ENCODE results near the gene C1orf50.

The C1orf50 gene

DNA sequence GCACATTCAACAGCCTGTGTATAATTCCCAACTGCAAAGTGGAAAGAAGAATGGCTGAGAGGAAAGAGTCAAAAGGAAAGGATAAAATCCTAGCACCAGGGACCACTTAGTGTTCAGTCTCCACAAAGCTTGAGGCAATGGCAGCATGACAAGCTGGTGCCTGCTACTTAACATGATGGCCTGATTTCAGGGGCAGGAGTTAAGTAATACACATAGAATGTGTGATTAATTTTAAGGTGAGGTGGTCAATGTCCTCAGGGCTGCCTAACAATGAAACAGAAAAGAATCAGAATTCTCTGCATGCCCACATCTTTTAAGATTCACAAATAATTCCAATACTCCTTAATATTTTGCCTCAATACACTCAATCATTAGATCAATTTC, 9.2 kb upstream of the C1orf50 start:
- no peak for DNase-seq (ENCODE audit: extremely low spot score)
- POLR2A ChIA-PET = no interaction called here
- TF ChIP-seq, protein P1, sequence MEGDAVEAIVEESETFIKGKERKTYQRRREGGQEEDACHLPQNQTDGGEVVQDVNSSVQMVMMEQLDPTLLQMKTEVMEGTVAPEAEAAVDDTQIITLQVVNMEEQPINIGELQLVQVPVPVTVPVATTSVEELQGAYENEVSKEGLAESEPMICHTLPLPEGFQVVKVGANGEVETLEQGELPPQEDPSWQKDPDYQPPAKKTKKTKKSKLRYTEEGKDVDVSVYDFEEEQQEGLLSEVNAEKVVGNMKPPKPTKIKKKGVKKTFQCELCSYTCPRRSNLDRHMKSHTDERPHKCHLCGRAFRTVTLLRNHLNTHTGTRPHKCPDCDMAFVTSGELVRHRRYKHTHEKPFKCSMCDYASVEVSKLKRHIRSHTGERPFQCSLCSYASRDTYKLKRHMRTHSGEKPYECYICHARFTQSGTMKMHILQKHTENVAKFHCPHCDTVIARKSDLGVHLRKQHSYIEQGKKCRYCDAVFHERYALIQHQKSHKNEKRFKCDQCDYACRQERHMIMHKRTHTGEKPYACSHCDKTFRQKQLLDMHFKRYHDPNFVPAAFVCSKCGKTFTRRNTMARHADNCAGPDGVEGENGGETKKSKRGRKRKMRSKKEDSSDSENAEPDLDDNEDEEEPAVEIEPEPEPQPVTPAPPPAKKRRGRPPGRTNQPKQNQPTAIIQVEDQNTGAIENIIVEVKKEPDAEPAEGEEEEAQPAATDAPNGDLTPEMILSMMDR (IDR thresholded peaks at IDR 0.05; ENCODE audit: control extremely low read depth, extremely low read depth, low read depth, missing control alignments) = no peak
- CTCF ChIA-PET = interaction anchor here (0.8 to 5.5 kb wide), 8 partner anchors 10 to 584 kb away, joined by 3 to 39 read pairs (median 4); partner anchors contain the start of genes C1orf50 and P3H1

DNA sequence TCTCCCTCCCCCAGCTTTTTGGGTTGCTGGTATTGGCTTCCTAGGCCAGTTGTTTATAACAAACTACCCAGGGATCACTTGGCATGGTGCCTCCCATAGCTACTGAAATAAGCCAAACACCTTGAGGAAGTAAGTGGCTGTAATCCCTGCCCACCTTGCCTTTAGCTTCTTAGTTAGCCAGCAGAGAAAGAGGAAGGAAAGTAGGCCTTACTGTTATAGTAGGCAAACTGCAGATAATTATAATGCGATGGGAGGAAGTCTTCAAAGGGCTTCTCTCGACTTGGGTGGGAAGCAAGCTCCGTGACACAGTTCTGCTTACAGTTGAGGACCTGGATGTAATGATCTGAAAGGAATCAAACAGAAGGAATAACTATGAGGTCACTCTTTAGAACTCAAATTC, 8.4 kb upstream of the C1orf50 start:
- TF ChIP-seq, protein P1 (IDR thresholded peaks at IDR 0.05; ENCODE audit: control extremely low read depth, extremely low read depth, low read depth, missing control alignments) = no peak
- ChIA-PET CTCF (interaction anchor here (2.7 to 5.5 kb wide), 3 partner anchors 10 to 315 kb away, joined by 12 to 39 read pairs (median 35); partner anchors contain the start of genes C1orf50 and P3H1), POLR2A (interaction anchor here (1.1 kb wide), 1 partner anchor 8 kb away, joined by 3 read pairs; the partner anchor contains the start of genes C1orf50 and P3H1)
- DNase-seq (ENCODE audit: extremely low spot score) = no peak

DNA sequence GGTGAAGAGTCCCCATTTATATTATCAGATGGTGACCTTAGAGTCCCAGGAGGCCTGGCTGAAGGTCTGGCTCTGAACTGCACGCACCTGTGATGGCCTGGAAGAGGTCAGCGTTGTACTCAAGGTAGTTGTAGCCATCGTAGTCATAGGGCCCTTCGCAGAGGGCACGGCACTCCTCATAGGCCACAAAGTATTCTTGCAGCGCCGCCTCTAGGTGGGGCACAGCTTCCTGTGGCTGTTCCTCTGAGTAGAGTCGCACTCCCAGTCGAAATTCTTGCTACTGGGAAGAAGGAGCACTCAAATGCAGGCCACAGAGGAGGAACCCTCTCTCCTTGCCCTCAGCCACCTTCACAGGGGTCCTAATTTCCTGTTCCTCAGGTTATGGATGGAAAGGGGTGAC, 7.9 kb upstream of the C1orf50 start:
- DNase-seq (ENCODE audit: extremely low spot score) = no peak
- TF ChIP-seq, protein P1 (IDR thresholded peaks at IDR 0.05; ENCODE audit: control extremely low read depth, extremely low read depth, low read depth, missing control alignments) = no peak
- POLR2A ChIA-PET = interaction anchor here (1.1 kb wide), 1 partner anchor 8 kb away, joined by 3 read pairs; the partner anchor contains the start of genes C1orf50 and P3H1
- CTCF ChIA-PET = interaction anchor here (1.0 to 5.5 kb wide), 4 partner anchors 9 to 314 kb away, joined by 3 to 39 read pairs (median 24); partner anchors contain the start of genes C1orf50 and P3H1

DNA sequence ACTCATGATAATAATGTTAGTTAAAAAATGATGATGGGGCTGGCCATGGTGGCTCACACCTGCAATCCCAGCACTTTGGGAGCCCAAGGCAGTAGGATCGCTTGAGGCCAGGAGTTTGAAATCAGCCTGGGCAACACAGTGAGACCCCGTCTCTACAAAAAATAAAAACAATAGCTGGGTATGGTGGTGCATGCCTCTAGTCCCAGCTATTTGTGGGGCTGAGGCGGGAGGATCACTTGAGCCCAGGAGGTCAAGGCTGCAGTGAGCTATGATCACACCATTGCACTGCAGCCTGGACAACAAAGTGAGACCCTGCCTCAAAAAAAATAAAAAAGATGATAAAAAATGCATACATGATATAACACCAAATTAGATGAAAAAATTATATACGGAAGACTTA, 5.5 kb upstream of the C1orf50 start:
- no peak for DNase-seq (ENCODE audit: extremely low spot score)
- TF ChIP-seq, protein P1 (IDR thresholded peaks at IDR 0.05; ENCODE audit: control extremely low read depth, extremely low read depth, low read depth, missing control alignments) = no peak
- POLR2A ChIA-PET = no interaction called here
- CTCF ChIA-PET = interaction anchor here (1.6 to 5.5 kb wide), 4 partner anchors 9 to 587 kb away, joined by 4 to 35 read pairs (median 10); no protein-coding TSS in a partner anchor

DNA sequence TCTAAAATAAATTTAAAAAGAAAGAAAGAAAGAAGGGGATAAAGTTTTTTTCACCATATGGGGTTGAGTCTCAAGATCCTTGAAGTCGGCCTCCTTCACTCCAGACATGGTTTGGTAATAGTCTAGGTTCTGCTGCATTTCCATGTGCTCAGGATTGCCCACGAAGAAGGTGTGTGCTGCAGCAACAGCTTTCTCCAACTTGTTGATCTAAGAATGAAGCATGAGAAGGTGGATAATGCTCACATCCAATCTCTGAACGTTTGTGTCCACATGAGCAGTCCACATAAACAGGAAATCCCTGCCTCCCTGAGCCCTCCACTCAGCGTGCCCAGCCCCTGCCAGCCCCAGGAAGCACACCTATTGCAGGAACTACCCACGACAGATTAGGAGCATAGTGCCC, 4.8 kb upstream of the C1orf50 start:
- TF ChIP-seq, protein P1 (IDR thresholded peaks at IDR 0.05; ENCODE audit: control extremely low read depth, extremely low read depth, low read depth, missing control alignments) = no peak
- CTCF ChIA-PET = interaction anchor here (1.6 to 3.4 kb wide), 4 partner anchors 10 to 588 kb away, joined by 4 to 14 read pairs (median 6); no protein-coding TSS in a partner anchor

DNA sequence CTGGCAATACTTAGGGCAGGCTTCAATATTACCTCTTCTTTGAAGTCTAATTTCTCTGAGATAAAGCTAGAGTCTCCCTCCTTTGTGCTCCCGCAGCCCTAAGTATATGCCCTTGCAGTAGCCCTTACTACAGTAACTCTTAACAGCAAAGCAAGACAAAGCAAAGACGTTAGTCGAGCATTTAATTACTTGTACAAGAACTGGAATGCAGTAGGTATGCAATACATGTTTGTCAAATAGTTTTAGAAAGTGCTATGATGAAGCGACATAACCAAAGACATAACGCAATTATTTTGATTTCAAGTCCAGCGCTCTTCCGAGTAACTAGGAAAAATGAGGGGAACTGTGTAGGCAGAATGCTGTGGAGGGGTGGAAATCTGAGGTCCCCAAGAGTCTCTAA, 1.8 kb upstream of the C1orf50 start:
- POLR2A ChIA-PET = no interaction called here
- TF ChIP-seq, protein P1 (IDR thresholded peaks at IDR 0.05; ENCODE audit: control extremely low read depth, extremely low read depth, low read depth, missing control alignments) = no peak
- CTCF ChIA-PET = interaction anchor here (1.2 to 6.3 kb wide), 7 partner anchors 8 to 308 kb away, joined by 4 to 59 read pairs (median 12); partner anchors contain the start of gene ZNF691
- no peak for DNase-seq (ENCODE audit: extremely low spot score)

More for the DNA sequence above, 4.8 kb upstream of the C1orf50 start:
- POLR2A ChIA-PET = no interaction called here
- DNase-seq (ENCODE audit: extremely low spot score) = no peak

All from GM10248 (cell line).